OCI-LY7 (cell line): Measurements from ENCODE around the gene REEP6. TPM values are rescaled to one million over a fixed set of nuclear protein-coding genes. Genes with fewer than 3 reads are reported as not detected.

Source experiments
- BruUV-seq: library from RNA; stranded (reverse); fragments of 400-500 nt; replicated peaks from 2 replicates; lab custom pipeline; 2021; lab: Mats Ljungman, UMichigan
- CTCF ChIA-PET: fragments of 300-600 bp; sonication (Branson Sonifier 250); formaldehyde crosslinking; loops from one replicate; lab custom pipeline; 2022; ENCODE audit warnings: antibody characterized with exemption; ENCODE audit not compliant: unreplicated experiment; lab: Charles Lee
- POLR2A ChIA-PET: fragments of 300-600 bp; sonication (Branson Sonifier 250); formaldehyde crosslinking; loops from one replicate; lab custom pipeline; 2022; ENCODE audit warnings: antibody characterized with exemption; lab: Charles Lee
- DNase-seq: peaks from one replicate; pipeline ENCODE4 v3.0.0-alpha.2; 2015; ENCODE audit warnings: low spot score
- H2AFZ ChIP-seq: fragments of 200-600 bp; sonication (generic), shearing (Covaris generic); 2 replicates; pipeline ENCODE4 v1.6.1; 2014; ENCODE audit warnings: mild to moderate bottlenecking, antibody characterized with exemption, low read length, moderate library complexity
- H3K27ac ChIP-seq: fragments of 200-600 bp; sonication (generic); 2 replicates; pipeline ENCODE4 v1.5.1; 2014; ENCODE audit warnings: mixed run types, low read depth, mild to moderate bottlenecking, moderate library complexity, low read length, inconsistent platforms; ENCODE audit not compliant: poor library complexity, severe bottlenecking
- H3K36me3 ChIP-seq: fragments of 200-600 bp; sonication (generic); 2 replicates; pipeline ENCODE4 v1.6.1; 2014; ENCODE audit warnings: mild to moderate bottlenecking, antibody characterized with exemption, low read length, moderate library complexity, mixed read lengths; ENCODE audit not compliant: insufficient read depth
- H3K4me1 ChIP-seq: fragments of 200-600 bp; sonication (generic); 2 replicates; pipeline ENCODE4 v1.5.1; 2014; ENCODE audit warnings: mild to moderate bottlenecking, low read length; ENCODE audit not compliant: insufficient read depth, poor library complexity, severe bottlenecking
- H3K4me2 ChIP-seq: fragments of 200-600 bp; sonication (generic); 2 replicates; pipeline ENCODE4 v1.6.1; 2014; ENCODE audit warnings: mild to moderate bottlenecking, low read length
- H3K4me3 ChIP-seq: fragments of 200-600 bp; sonication (generic); 2 replicates; pipeline ENCODE4 v1.5.1; 2014; ENCODE audit warnings: mild to moderate bottlenecking, low read depth, low read length; ENCODE audit not compliant: poor library complexity, severe bottlenecking
- H3K79me2 ChIP-seq: fragments of 200-600 bp; sonication (generic); 2 replicates; pipeline ENCODE4 v1.6.1; 2016; ENCODE audit warnings: low read depth, mild to moderate bottlenecking, low read length, moderate library complexity, mixed read lengths; ENCODE audit not compliant: insufficient read depth
- H3K9me2 ChIP-seq: fragments of 200-600 bp; sonication (generic); 2 replicates; pipeline ENCODE4 v1.6.1; 2016; ENCODE audit warnings: mild to moderate bottlenecking, low read length, mixed read lengths; ENCODE audit not compliant: insufficient read depth
- H3K9me3 ChIP-seq: fragments of 200-600 bp; sonication (generic); 2 replicates; pipeline ENCODE4 v1.6.1; 2014; ENCODE audit warnings: mild to moderate bottlenecking, mixed run types, low read length, mixed read lengths
- H4K20me1 ChIP-seq: fragments of 200-600 bp; sonication (generic); 2 replicates; pipeline ENCODE4 v1.6.1; 2014; ENCODE audit warnings: mild to moderate bottlenecking, antibody characterized with exemption, low read length, moderate library complexity, mixed read lengths; ENCODE audit not compliant: insufficient read depth
- CTCF ChIP-seq: fragments of 200-600 bp; sonication (generic); conservative IDR thresholded peaks from 2 replicates; pipeline ENCODE4 v1.5.1; 2014; ENCODE audit warnings: mild to moderate bottlenecking, antibody characterized with exemption, low read length, moderate library complexity, mixed read lengths
- EZH2phosphoT487 ChIP-seq: fragments of 200-600 bp; sonication (generic); IDR thresholded peaks from 2 replicates; pipeline ENCODE4 v1.6.1; 2018; ENCODE audit warnings: low read depth, borderline replicate concordance, mild to moderate bottlenecking, mixed run types, antibody characterized with exemption, low read length, moderate library complexity, mixed read lengths
- intact Hi-C: fragments of 100-400 bp; cut with micrococcal nuclease; formaldehyde crosslinking; loops from one replicate; pipeline ENCODE4 v1.10.0; 2022; ENCODE audit not compliant: unreplicated experiment
- total RNA-seq, 2 experiments: library from RNA; depleted of rRNA in 1 of 2; stranded (reverse); fragments of >200 nt in 1 of 2; shearing (Covaris generic) in 1 of 2; gene quantifications; 2 replicates each; pipeline ENCODE4 v1.2.3, GENCODE V29; 2014 to 2022

REEP6 gene
- total RNA-seq, 2 experiments from 2014 or later = 1.3 to 3.6 TPM

GRCh38 chr19:1449467-1450442 lies 41.2 kb upstream of the REEP6 start, which contains the start of gene APC2:
APC2 (plus strand) TSS chr19:1450121; CDS start chr19:1453002, 2,881 bp downstream.
- H3K9me2 ChIP-seq = no peaks in the 10 kb centered on the region
- intact Hi-C loops = no loop called here
- H3K9me3 ChIP-seq = no peaks in the 10 kb centered on the region
- peaks cover 31% of the 10 kb centered on the region for H3K4me1 ChIP-seq
- no peaks in the 10 kb centered on the region for H3K36me3 ChIP-seq
- H3K27ac ChIP-seq = no peak within 1 kb of the TSS
- peak within 1 kb of the TSS; percentile 62 for H3K4me2 ChIP-seq
- TF ChIP-seq EZH2phosphoT487 (no peak), CTCF (no peak)
- H4K20me1 ChIP-seq = no peaks in the 10 kb centered on the region; the same call in 1 of the 2 replicates
- no TSS peak for BruUV-seq
- ChIA-PET CTCF (no interaction called here), POLR2A (no interaction called here)
- peak within 1 kb of the TSS; percentile 46 for H3K4me3 ChIP-seq
- no peaks in the 10 kb centered on the region for H3K79me2 ChIP-seq
- DNase-seq = peak; percentile 75
- H2AFZ ChIP-seq = peak within 1 kb of the TSS; percentile 8; the same call in 1 of the 2 replicates

- H3K9me2 ChIP-seq = no peaks in the 10 kb centered on the region
- BruUV-seq = no TSS peak
- no peaks in the 10 kb centered on the region for H4K20me1 ChIP-seq
- H3K36me3 ChIP-seq = no peaks in the 10 kb centered on the region
- intact Hi-C loops = no loop called here
- H3K27ac ChIP-seq = no peak overlapping the region
- no peak overlapping the region for H3K4me2 ChIP-seq
- no peaks in the 10 kb centered on the region for H3K79me2 ChIP-seq
- no peaks in the 10 kb centered on the region for H3K9me3 ChIP-seq
- no peak for TF ChIP-seq EZH2phosphoT487
- no peak for TF ChIP-seq CTCF
- H2AFZ ChIP-seq = no peak overlapping the region
- peaks cover 35% of the 10 kb centered on the region for H3K4me1 ChIP-seq
- CTCF ChIA-PET = no interaction called here
- no peak overlapping the region for H3K4me3 ChIP-seq
- POLR2A ChIA-PET = no interaction called here
- DNase-seq = no peak
These were observed 39.9 kb upstream of the REEP6 start for GRCh38 chr19:1450735-1451731.
